ENCODE measurements around the gene C5orf15.

GRCh38 chr5:133995883-133996563 lies 27.6 kb upstream of the C5orf15 start:
- TF ChIP-seq CTCF (IDR thresholded peaks at IDR 0.05): no peak
- no peak for TF ChIP-seq ZFX (IDR thresholded peaks at IDR 0.05; ENCODE audit: borderline replicate concordance)

Measured in 22Rv1 (cell line).